HepG2 (cell line): ENCODE results near the gene ZNF793. TPM values are rescaled to one million over a fixed set of nuclear protein-coding genes. Genes with fewer than 3 reads are reported as not detected.

Experiments
- ATAC-seq: fragments of 200-7000 bp; cut with Tn5 transposase; 3 replicates; pipeline ENCODE4 v1.9.1; 2020; ENCODE audit warnings: mild to moderate bottlenecking, moderate library complexity
- BruUV-seq: library from RNA; stranded (reverse); fragments of 400-500 nt; replicated peaks from 2 replicates; lab custom pipeline; 2021; lab: Mats Ljungman, UMichigan
- CTCF ChIA-PET: fragments of 300-600 bp; formaldehyde crosslinking; extraction: SDS; loops from one replicate; lab custom pipeline; 2021; ENCODE audit warnings: low total read pairs, inconsistent platforms, low intra/inter-chr PET ratio; lab: Yijun Ruan, JAX
- POLR2A ChIA-PET: fragments of 350-600 bp; sonication (Branson Sonifier 250); formaldehyde crosslinking; loops from one replicate; lab custom pipeline; 2020; ENCODE audit warnings: antibody characterized with exemption, inconsistent platforms; lab: Yijun Ruan, JAX
- DNase-seq: peaks from one replicate; pipeline ENCODE4 v3.0.0-alpha.2; 2015; ENCODE audit warnings: low spot score
- FAIRE-seq: peaks from 3 replicates; lab custom pipeline; 2011; peaks lifted over from hg19 to GRCh38; lab: Jason Lieb, UNC
- H2AFZ ChIP-seq: one replicate; pipeline ENCODE4 v1.6.1; 2011; ENCODE audit warnings: low read length, inconsistent platforms
- H3K27ac ChIP-seq: fragments of 300-600 bp; 3 replicates; pipeline ENCODE4 v1.8.0; 2011; ENCODE audit warnings: mixed run types, mild to moderate bottlenecking, mixed read lengths, low read length, inconsistent platforms; ENCODE audit not compliant: insufficient read depth; ENCODE audit errors: extremely low read length
- H3K27me3 ChIP-seq, 2 experiments: fragments of 200-600 bp in 1 of 2; 2 replicates in 1 of 2; 3 replicates in 1 of 2; pipeline versions ENCODE4 v1.6.0 to v1.8.0; 2011; ENCODE audit warnings: low read length in 2 of 2, mild to moderate bottlenecking in 2 of 2, moderate library complexity in 2 of 2, inconsistent platforms in 1 of 2; ENCODE audit not compliant: insufficient read depth in 2 of 2, control insufficient read depth in 1 of 2
- H3K36me3 ChIP-seq, 2 experiments: fragments of 200-600 bp in 1 of 2; replicated peaks in 1 of 2; 2 replicates in 1 of 2; 3 replicates in 1 of 2; pipeline versions ENCODE4 v1.5.1 to v1.8.0; 2011; ENCODE audit warnings: low read length in 2 of 2, inconsistent platforms in 1 of 2; ENCODE audit not compliant: insufficient read depth in 2 of 2, control insufficient read depth in 1 of 2
- H3K4me1 ChIP-seq: 2 replicates; pipeline ENCODE4 v1.5.1; 2012; ENCODE audit warnings: low read length, inconsistent platforms; ENCODE audit not compliant: insufficient read depth
- H3K4me2 ChIP-seq: 2 replicates; pipeline ENCODE4 v1.6.0; 2011; ENCODE audit warnings: low read depth, low read length, inconsistent platforms
- H3K4me3 ChIP-seq, 3 experiments: fragments of 200-600 bp in 1 of 3; sonication (generic), shearing (Covaris generic) in 1 of 3; replicated peaks in 1 of 3; 2 replicates each; pipeline ENCODE4 v1.5.1; 2011 to 2016; ENCODE audit warnings: low read length in 3 of 3, inconsistent platforms in 2 of 3, low read depth in 2 of 3, mild to moderate bottlenecking in 2 of 3, control low read depth in 1 of 3, mixed read lengths in 1 of 3; ENCODE audit not compliant: insufficient read depth in 1 of 3
- H3K79me2 ChIP-seq: one replicate; pipeline ENCODE4 v1.6.1; 2011; ENCODE audit warnings: low read length, inconsistent platforms; ENCODE audit not compliant: insufficient read depth
- H3K9ac ChIP-seq: 2 replicates; pipeline ENCODE4 v1.6.0; 2011; ENCODE audit warnings: mild to moderate bottlenecking, low read depth, low read length, inconsistent platforms; ENCODE audit not compliant: insufficient read depth
- H3K9me3 ChIP-seq: 2 replicates; pipeline ENCODE4 v1.5.1; 2012; ENCODE audit warnings: mild to moderate bottlenecking, low read length
- H4K20me1 ChIP-seq: 2 replicates; pipeline ENCODE4 v1.6.0; 2011; ENCODE audit warnings: inconsistent platforms, mild to moderate bottlenecking, low read length, moderate library complexity; ENCODE audit not compliant: insufficient read depth
- EZH2 ChIP-seq: conservative IDR thresholded peaks from 2 replicates; pipeline ENCODE4 v1.6.1; 2012; ENCODE audit warnings: mild to moderate bottlenecking, low read depth, low read length, moderate library complexity
- NFIB ChIP-seq: sonication (generic); formaldehyde crosslinking; IDR thresholded peaks from 2 replicates; pipeline ENCODE4 v1.9.0; 2021; ENCODE audit warnings: missing genetic modification reagents, mild to moderate bottlenecking, borderline replicate concordance
- REXO4 ChIP-seq: sonication (generic); formaldehyde crosslinking; IDR thresholded peaks from 2 replicates; pipeline ENCODE4 v1.8.0; 2022; ENCODE audit warnings: missing genetic modification reagents, mild to moderate bottlenecking, borderline replicate concordance
- ZBTB40 ChIP-seq, 2 experiments: fragments of 450-650 bp in 1 of 2; sonication (generic) in 1 of 2; formaldehyde crosslinking in 1 of 2; IDR thresholded peaks; 2 replicates each; pipeline versions ENCODE4 v1.6.1 to v1.8.0; 2016 to 2022; ENCODE audit warnings: antibody characterized with exemption in 1 of 2, mild to moderate bottlenecking in 1 of 2, missing genetic modification reagents in 1 of 2
- ZNF432 ChIP-seq: sonication (generic); formaldehyde crosslinking; IDR thresholded peaks from 2 replicates; pipeline ENCODE4 v1.5.0; 2020; ENCODE audit warnings: missing genetic modification reagents, mild to moderate bottlenecking, borderline replicate concordance
- ZNF687 ChIP-seq: sonication (generic); formaldehyde crosslinking; IDR thresholded peaks from 2 replicates; pipeline ENCODE4 v1.5.1; 2020; ENCODE audit warnings: mild to moderate bottlenecking, missing genetic modification reagents, moderate library complexity
- ZNF691 ChIP-seq: sonication (generic); formaldehyde crosslinking; IDR thresholded peaks from 2 replicates; pipeline ENCODE4 v1.4.0; 2020; ENCODE audit warnings: missing genetic modification reagents, low read depth, mild to moderate bottlenecking, borderline replicate concordance
- ZSCAN30 ChIP-seq: sonication (generic); formaldehyde crosslinking; IDR thresholded peaks from 2 replicates; pipeline ENCODE4 v1.5.0; 2020; ENCODE audit warnings: mild to moderate bottlenecking, missing genetic modification reagents
- WGBS: methylation state at CpG from one replicate; pipeline ENCODE4 v1.1.6; 2017; ENCODE audit warnings: low lambda C conversion rate; 5-methylcytosine and 5-hydroxymethylcytosine counted together
- in situ Hi-C: cut with HindIII; loops from 2 replicates; pipeline ENCODE4 v1.10.0; 2017; ENCODE audit warnings: low pct_unique_long_range_greater_than_20kb; ENCODE audit not compliant: extremely low pct_ligation_motif_present
- intact Hi-C: fragments of 100-400 bp; cut with micrococcal nuclease; formaldehyde crosslinking; loops from one replicate; pipeline ENCODE4 v1.10.0; 2022; ENCODE audit not compliant: unreplicated experiment
- polyA plus RNA-seq, 8 experiments: library from polyadenylated mRNA; depleted of rRNA in 3 of 8; stranded (reverse) in 7 of 8; unstranded in 1 of 8; fragments of >200 nt; fragmentation: Illumina TruSeq in 4 of 8; extraction: Trizol in 4 of 8; gene quantifications; 2 replicates each; pipeline versions ENCODE4 v1.2.1 to v1.2.3, GENCODE V29; 2011 to 2016; ENCODE audit warnings: low read depth in 4 of 8, missing spikeins in 1 of 8, mixed read lengths in 1 of 8; ENCODE audit not compliant: insufficient read depth in 1 of 8
- total RNA-seq, 5 experiments: library from RNA; depleted of rRNA; stranded (reverse); fragments of >200 nt; fragmentation: Illumina TruSeq; extraction: Trizol; gene quantifications; 2 replicates each; pipeline ENCODE4 v1.2.3, GENCODE V29; 2016; ENCODE audit warnings: low read depth in 1 of 5

The ZNF793 gene
- total and polyA plus RNA-seq, 2 of the 13 experiments (the other 11 are each of a cell fraction or from before 2014, with no cell fraction given) = 0.13 to 0.35 TPM

GRCh38 chr19:37551129-37551993 lies 44.6 kb downstream of the ZNF793 start:
- CTCF ChIA-PET = no interaction called here
- Histone ChIP-seq H2AFZ (no peak overlapping the region), H3K9me3 (peaks cover 90% of the 10 kb centered on the region), H3K4me2 (no peak overlapping the region), H3K4me1 (no peaks in the 10 kb centered on the region), H3K27me3 (no peaks in the 10 kb centered on the region), H3K9ac (no peak overlapping the region), H3K36me3 (no peaks in the 10 kb centered on the region), H3K27ac (no peak overlapping the region), H3K4me3 (no peak overlapping the region), H4K20me1 (no peaks in the 10 kb centered on the region), H3K79me2 (no peaks in the 10 kb centered on the region)
- ATAC-seq (no peak), FAIRE-seq (no peak), DNase-seq (no peak)
- no TSS peak for BruUV-seq
- WGBS = 74% methylated on average over 31 of the region's 65 CpGs
- POLR2A ChIA-PET = no interaction called here
- intact Hi-C loops = no loop called here
- in situ Hi-C loops = no loop called here
- no peak for TF ChIP-seq ZNF687 (CRISPR knock-in tag)
- no peak for TF ChIP-seq EZH2
- TF ChIP-seq NFIB (CRISPR knock-in tag) = no peak
- no peak for TF ChIP-seq ZNF432 (CRISPR knock-in tag)
- TF ChIP-seq ZBTB40 (IDR thresholded peaks at IDR 0.05) = no peak
- TF ChIP-seq ZBTB40 (CRISPR knock-in tag; IDR thresholded peaks at IDR 0.05) = no peak
- TF ChIP-seq ZNF691 = no peak
- no peak for TF ChIP-seq REXO4 (CRISPR knock-in tag)
- TF ChIP-seq ZSCAN30 (CRISPR knock-in tag) = no peak
